ENCODE data around the gene PON3.

DNA sequence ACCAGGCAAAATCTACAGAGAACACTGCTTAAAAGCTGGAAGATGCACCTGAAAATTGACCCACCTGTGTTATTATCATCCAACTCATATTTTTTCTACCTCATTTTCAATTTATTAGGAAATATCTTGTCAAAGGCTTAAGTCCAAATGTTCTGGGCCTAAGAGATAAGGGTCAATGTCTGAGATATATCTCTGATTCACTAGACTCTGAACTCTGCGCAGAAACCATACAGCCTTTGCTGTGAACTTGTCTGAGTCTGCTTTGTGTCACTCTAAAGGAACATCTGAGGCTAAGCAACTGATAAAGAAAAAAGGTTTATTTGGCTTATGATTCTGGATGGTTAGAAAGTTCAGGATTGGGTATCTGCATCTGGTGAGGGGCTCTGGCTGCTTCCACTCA lies 75.5 kb downstream of the PON3 start:
- TF ChIP-seq, protein P1, sequence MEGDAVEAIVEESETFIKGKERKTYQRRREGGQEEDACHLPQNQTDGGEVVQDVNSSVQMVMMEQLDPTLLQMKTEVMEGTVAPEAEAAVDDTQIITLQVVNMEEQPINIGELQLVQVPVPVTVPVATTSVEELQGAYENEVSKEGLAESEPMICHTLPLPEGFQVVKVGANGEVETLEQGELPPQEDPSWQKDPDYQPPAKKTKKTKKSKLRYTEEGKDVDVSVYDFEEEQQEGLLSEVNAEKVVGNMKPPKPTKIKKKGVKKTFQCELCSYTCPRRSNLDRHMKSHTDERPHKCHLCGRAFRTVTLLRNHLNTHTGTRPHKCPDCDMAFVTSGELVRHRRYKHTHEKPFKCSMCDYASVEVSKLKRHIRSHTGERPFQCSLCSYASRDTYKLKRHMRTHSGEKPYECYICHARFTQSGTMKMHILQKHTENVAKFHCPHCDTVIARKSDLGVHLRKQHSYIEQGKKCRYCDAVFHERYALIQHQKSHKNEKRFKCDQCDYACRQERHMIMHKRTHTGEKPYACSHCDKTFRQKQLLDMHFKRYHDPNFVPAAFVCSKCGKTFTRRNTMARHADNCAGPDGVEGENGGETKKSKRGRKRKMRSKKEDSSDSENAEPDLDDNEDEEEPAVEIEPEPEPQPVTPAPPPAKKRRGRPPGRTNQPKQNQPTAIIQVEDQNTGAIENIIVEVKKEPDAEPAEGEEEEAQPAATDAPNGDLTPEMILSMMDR (conservative IDR thresholded peaks at IDR 0.05; ENCODE audit: low read length), result no peak
- TF ChIP-seq EZH2phosphoT487 (IDR thresholded peaks at IDR 0.05; ENCODE audit: borderline replicate concordance, low read depth, low read length), result no peak

Data from OCI-LY7 (cell line).